Gastroesophageal sphincter (tissue), 3 donors: Measurements from ENCODE around the gene ADD3.

ENCODE experiments used
- CTCF ChIP-seq, 4 experiments: fragments of 200-600 bp in 2 of 4; fragments of 450-650 bp in 2 of 4; sonication (generic) in 1 of 4; IDR thresholded peaks; one replicate each; pipeline ENCODE4 v1.5.1; 2017 to 2019; ENCODE audit warnings: antibody characterized with exemption in 4 of 4, mild to moderate bottlenecking in 2 of 4, moderate library complexity in 2 of 4
- POLR2A ChIP-seq, 2 donors: fragments of 450-650 bp; IDR thresholded peaks; one replicate each; pipeline ENCODE4 v1.6.1; 2017; ENCODE audit warnings: antibody characterized with exemption in 2 of 2, mild to moderate bottlenecking in 2 of 2, moderate library complexity in 1 of 2

GRCh38 chr10:110181451-110181850, 173.7 kb downstream of the ADD3 start:
- TF ChIP-seq POLR2A (IDR thresholded peaks at IDR 0.05) (no peak), CTCF (IDR thresholded peaks at IDR 0.05) (no peak)
